Neural progenitor cell (in vitro differentiated cells): ENCODE results near the gene TMEM185A. TPM values are rescaled to one million over a fixed set of nuclear protein-coding genes. Genes with fewer than 3 reads are reported as not detected.
"Not testable (repeated sequence)": the region's sequence is repeated elsewhere in the genome, so short reads cannot be mapped to it uniquely, and the experiment has no call there.

Experiments used
- DNase-seq: peaks from one replicate; pipeline ENCODE4 v3.0.0-alpha.2; 2016; ENCODE audit warnings: low spot score
- H2AFZ ChIP-seq: fragments of 200-600 bp; sonication (generic); replicated peaks from 2 replicates; pipeline ENCODE4 v1.6.1; 2016; ENCODE audit warnings: antibody characterized with exemption
- H3F3A ChIP-seq: fragments of 200-600 bp; sonication (generic); 2 replicates; pipeline ENCODE4 v1.6.1; 2016; ENCODE audit warnings: antibody characterized with exemption, low read depth
- H3K27ac ChIP-seq: fragments of 200-600 bp; sonication (generic); 2 replicates; pipeline ENCODE4 v1.5.1; 2016; ENCODE audit warnings: mild to moderate bottlenecking
- H3K27me3 ChIP-seq: fragments of 200-600 bp; sonication (generic); 2 replicates; pipeline ENCODE4 v1.6.1; 2016; ENCODE audit warnings: mild to moderate bottlenecking, moderate library complexity
- H3K36me3 ChIP-seq: fragments of 200-600 bp; sonication (generic); 2 replicates; pipeline ENCODE4 v1.5.1; 2016
- H3K4me1 ChIP-seq: fragments of 200-600 bp; sonication (generic); 2 replicates; pipeline ENCODE4 v1.6.1; 2016; ENCODE audit warnings: mixed run types
- H3K4me2 ChIP-seq: fragments of 200-600 bp; sonication (generic); 2 replicates; pipeline ENCODE4 v1.6.1; 2016
- H3K4me3 ChIP-seq: fragments of 200-600 bp; sonication (generic); 2 replicates; pipeline ENCODE4 v1.5.1; 2016
- H3K79me2 ChIP-seq: fragments of 200-600 bp; sonication (generic); 2 replicates; pipeline ENCODE4 v1.6.1; 2016; ENCODE audit warnings: low read depth
- H3K9ac ChIP-seq: fragments of 200-600 bp; sonication (generic); 2 replicates; pipeline ENCODE4 v1.6.1; 2016
- H3K9me3 ChIP-seq: fragments of 200-600 bp; sonication (generic); 2 replicates; pipeline ENCODE4 v1.5.1; 2016; ENCODE audit warnings: low read depth
- H4K20me1 ChIP-seq: fragments of 200-600 bp; sonication (generic); 2 replicates; pipeline ENCODE4 v1.6.1; 2016; ENCODE audit warnings: low read depth
- H3K27ac Mint-ChIP-seq: 3 replicates; pipeline ENCODE4 v1.8.0; 2021; ENCODE audit warnings: mixed read lengths
- H3K27me3 Mint-ChIP-seq: 2 replicates; pipeline ENCODE4 v1.8.0; 2022; ENCODE audit warnings: low read depth, mild to moderate bottlenecking, inconsistent platforms, moderate library complexity, mixed read lengths; ENCODE audit not compliant: insufficient read depth
- H3K36me3 Mint-ChIP-seq: 3 replicates; pipeline ENCODE4 v1.8.0; 2021; ENCODE audit warnings: mixed read lengths
- H3K4me1 Mint-ChIP-seq: 3 replicates; pipeline ENCODE4 v1.8.0; 2021; ENCODE audit warnings: mixed read lengths
- H3K4me3 Mint-ChIP-seq: 3 replicates; pipeline ENCODE4 v1.8.0; 2021; ENCODE audit warnings: mild to moderate bottlenecking, moderate library complexity, mixed read lengths
- H3K9me3 Mint-ChIP-seq: 3 replicates; pipeline ENCODE4 v1.8.0; 2020; ENCODE audit warnings: mixed read lengths
- CTCF ChIP-seq: fragments of 200-600 bp; sonication (generic); IDR thresholded peaks from 2 replicates; pipeline ENCODE4 v1.5.1; 2017; ENCODE audit warnings: antibody characterized with exemption, mild to moderate bottlenecking
- EZH2 ChIP-seq: fragments of 200-600 bp; sonication (generic); IDR thresholded peaks from 2 replicates; pipeline ENCODE4 v1.6.1; 2017; ENCODE audit warnings: antibody characterized with exemption, mild to moderate bottlenecking, moderate library complexity
- EZH2phosphoT487 ChIP-seq: fragments of 200-600 bp; sonication (generic); IDR thresholded peaks from 2 replicates; pipeline ENCODE4 v1.6.1; 2017; ENCODE audit warnings: antibody characterized with exemption
- total RNA-seq: library from RNA; depleted of rRNA; stranded (reverse); fragments of >200 nt; gene quantifications from 2 replicates; pipeline ENCODE4 v1.2.3, GENCODE V29; 2015; ENCODE audit warnings: low replicate concordance

TMEM185A gene
- total RNA-seq, 1 donor from 2014 or later = 16.3 TPM

GRCh38 chrX:149656260-149656884 is 24.8 kb upstream of the TMEM185A start:
- H3K9me3 ChIP-seq, H3K4me2 ChIP-seq, H3K36me3 Mint-ChIP-seq, H3K36me3 ChIP-seq, DNase-seq, H3K27ac Mint-ChIP-seq, H3K9me3 Mint-ChIP-seq, H3K79me2 ChIP-seq, H3K27me3 Mint-ChIP-seq, H4K20me1 ChIP-seq, H3K4me3 ChIP-seq, H3K4me1 Mint-ChIP-seq, H3K4me3 Mint-ChIP-seq, H3K27ac ChIP-seq, H2AFZ ChIP-seq, H3K27me3 ChIP-seq, H3K9ac ChIP-seq, H3K4me1 ChIP-seq, H3F3A ChIP-seq: not testable (repeated sequence)

- no peak overlapping the region for H3K4me3 ChIP-seq
- no peak overlapping the region for H3K27ac Mint-ChIP-seq
These were observed 20.8 kb upstream of the TMEM185A start for GRCh38 chrX:149652232-149652981.

GRCh38 chrX:149650162-149650561 is 18.6 kb upstream of the TMEM185A start:
- Mint-ChIP-seq H3K27me3 (peaks cover 2% of the 10 kb centered on the region), H3K4me3 (no peak overlapping the region), H3K27ac (no peak overlapping the region), H3K9me3 (peaks cover 10% of the 10 kb centered on the region), H3K36me3 (no peaks in the 10 kb centered on the region), H3K4me1 (no peaks in the 10 kb centered on the region)
- no peaks in the 10 kb centered on the region for H3K36me3 ChIP-seq
- H4K20me1 ChIP-seq = no peaks in the 10 kb centered on the region
- H3K4me3 ChIP-seq = no peak overlapping the region
- TF ChIP-seq EZH2phosphoT487 (no peak), EZH2 (no peak), CTCF (no peak)
- H3K9ac ChIP-seq = no peak overlapping the region
- no peaks in the 10 kb centered on the region for H3K4me1 ChIP-seq
- DNase-seq = no peak
- no peak overlapping the region for H3K27ac ChIP-seq
- no peak overlapping the region for H3K4me2 ChIP-seq
- H3K79me2 ChIP-seq = no peaks in the 10 kb centered on the region
- H3K27me3 ChIP-seq = no peaks in the 10 kb centered on the region
- H3K9me3 ChIP-seq = no peaks in the 10 kb centered on the region
- H2AFZ ChIP-seq = no peak overlapping the region
- H3F3A ChIP-seq = no peaks in the 10 kb centered on the region

More at GRCh38 chrX:149652232-149652981, 20.8 kb upstream of the TMEM185A start:
- Mint-ChIP-seq H3K9me3 (peaks cover 10% of the 10 kb centered on the region), H3K36me3 (no peaks in the 10 kb centered on the region), H3K4me1 (no peaks in the 10 kb centered on the region), H3K27me3 (peaks cover 2% of the 10 kb centered on the region), H3K4me3 (no peak overlapping the region)
- TF ChIP-seq CTCF (no peak), EZH2phosphoT487 (no peak), EZH2 (no peak)
- H3K36me3 ChIP-seq = no peaks in the 10 kb centered on the region
- H2AFZ ChIP-seq = no peak overlapping the region
- H4K20me1 ChIP-seq = no peaks in the 10 kb centered on the region
- DNase-seq = no peak
- H3K27ac ChIP-seq = no peak overlapping the region
- H3K9ac ChIP-seq = no peak overlapping the region
- H3K4me1 ChIP-seq = no peaks in the 10 kb centered on the region
- H3K4me2 ChIP-seq = no peak overlapping the region
- H3F3A ChIP-seq = no peaks in the 10 kb centered on the region
- H3K27me3 ChIP-seq = no peaks in the 10 kb centered on the region
- H3K9me3 ChIP-seq = no peaks in the 10 kb centered on the region
- no peaks in the 10 kb centered on the region for H3K79me2 ChIP-seq

GRCh38 chrX:149648932-149649331 is 17.3 kb upstream of the TMEM185A start:
- Histone ChIP-seq H2AFZ (no peak overlapping the region), H3K9ac (no peak overlapping the region), H3K27ac (no peak overlapping the region), H3K36me3 (no peaks in the 10 kb centered on the region), H3F3A (no peaks in the 10 kb centered on the region), H3K9me3 (no peaks in the 10 kb centered on the region), H3K4me3 (no peak overlapping the region), H3K79me2 (no peaks in the 10 kb centered on the region), H3K4me1 (no peaks in the 10 kb centered on the region), H4K20me1 (no peaks in the 10 kb centered on the region), H3K4me2 (no peak overlapping the region), H3K27me3 (no peaks in the 10 kb centered on the region)
- Mint-ChIP-seq H3K27me3 (peaks cover 2% of the 10 kb centered on the region), H3K4me3 (no peak overlapping the region), H3K9me3 (peaks cover 10% of the 10 kb centered on the region), H3K4me1 (no peaks in the 10 kb centered on the region), H3K36me3 (no peaks in the 10 kb centered on the region), H3K27ac (no peak overlapping the region)
- no peak for DNase-seq
- TF ChIP-seq EZH2 (no peak), CTCF (no peak), EZH2phosphoT487 (no peak)
